ENCODE measurements around the gene PGBD5. TPM values are rescaled to one million over a fixed set of nuclear protein-coding genes. Genes with fewer than 3 reads are reported as not detected.

PGBD5 gene
- polyA plus RNA-seq, 3 donors, result 0.44 TPM; not detected in 2

DNA sequence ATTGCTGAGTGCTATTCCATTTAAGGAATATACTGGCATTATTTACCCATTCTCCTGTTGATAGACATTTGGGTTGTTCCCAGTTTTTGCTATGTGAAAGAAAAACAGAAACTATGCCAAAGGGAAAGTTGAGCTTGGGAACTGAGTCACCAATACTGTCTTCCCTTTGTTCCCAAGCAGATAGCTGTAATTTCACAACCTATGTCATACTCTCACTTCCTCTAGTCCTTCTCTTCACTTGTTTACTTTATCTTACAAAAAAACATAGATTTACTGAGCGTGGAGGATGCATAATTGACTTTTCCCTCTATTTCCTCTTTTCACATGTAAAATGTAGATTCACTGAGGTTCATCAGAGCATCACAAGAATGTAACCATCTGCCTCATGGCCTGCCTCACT is 32.4 kb upstream of the PGBD5 start:
- peaks cover 8 to 12% (median 9%) of the 10 kb centered on the region in 3 donors for H3K27me3 Mint-ChIP-seq (ENCODE audit: low read depth in 3 of 3)

DNA sequence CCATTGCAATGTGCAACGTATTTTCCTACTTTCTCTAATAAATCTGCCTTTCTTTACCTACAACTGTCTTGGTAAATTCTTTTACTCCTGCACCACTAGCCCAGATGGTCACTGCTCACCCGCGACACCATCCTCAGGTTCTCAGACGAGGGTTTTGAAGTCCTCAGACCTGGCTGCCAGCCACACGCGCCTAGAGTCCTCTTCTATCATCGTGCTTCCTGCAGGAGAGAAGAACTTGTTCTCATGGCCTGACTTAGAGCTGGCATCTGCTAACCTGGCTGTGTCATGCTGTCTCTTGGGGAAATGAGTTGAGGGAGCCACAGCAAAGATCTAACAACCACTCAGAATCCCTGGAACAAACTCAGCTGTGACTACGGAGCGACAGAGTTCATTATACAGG is 30.3 kb upstream of the PGBD5 start:
- Histone ChIP-seq H3K27me3 (ENCODE audit: control insufficient read depth in 2 of 2, insufficient read depth in 2 of 2, low read length in 2 of 2) (peaks cover 0 to 4% of the 10 kb centered on the region in 2 donors), H2AFZ (ENCODE audit: insufficient read depth, low read depth, low read length, poor library complexity, severe bottlenecking) (no peak overlapping the region), H3K36me3 (replicated peaks in 1 of 2; ENCODE audit: control insufficient read depth in 1 of 2, insufficient read depth in 2 of 2, low read length in 2 of 2) (no peaks in the 10 kb centered on the region), H3K4me3 (replicated peaks in 1 of 3; ENCODE audit: low read depth in 2 of 3, low read length in 3 of 3) (no peak overlapping the region), H3K27ac (ENCODE audit: low read depth in 1 of 2, low read length in 2 of 2) (no peak overlapping the region), H3K9me3 (replicated peaks in 1 of 2; ENCODE audit: control insufficient read depth in 1 of 2, insufficient read depth in 1 of 2, low read length in 2 of 2) (no peaks in the 10 kb centered on the region), H3K4me2 (replicated peaks; ENCODE audit: extremely low read depth, low read length, poor library complexity, severe bottlenecking) (no peak overlapping the region), H3K4me1 (ENCODE audit: control insufficient read depth in 1 of 2, insufficient read depth in 2 of 2, low read length in 2 of 2) (peaks cover 18 to 24% of the 10 kb centered on the region in 2 donors), H3K9ac (ENCODE audit: insufficient read depth, low read length, poor library complexity, severe bottlenecking) (no peak overlapping the region), H3K79me2 (ENCODE audit: insufficient read depth, low read length) (no peaks in the 10 kb centered on the region), H4K20me1 (ENCODE audit: insufficient read depth, low read length) (no peaks in the 10 kb centered on the region)
- Mint-ChIP-seq H3K4me1 (peaks cover 20% of the 10 kb centered on the region), H3K9me3 (peaks cover 0 to 17% (median 4%) of the 10 kb centered on the region in 7 donors), H3K27ac (peak overlapping the region in 1 of 7 donors; percentile 61), H3K4me3 (peak overlapping the region in 1 of 2 donors; percentile 1), H3K27me3 (ENCODE audit: low read depth in 3 of 3) (peaks cover 10 to 11% (median 10%) of the 10 kb centered on the region in 3 donors), H3K36me3 (no peaks in the 10 kb centered on the region)
- intact Hi-C loops (cut with micrococcal nuclease), result no loop called here
- DNase-seq, result no peak
- TF ChIP-seq, protein P1, sequence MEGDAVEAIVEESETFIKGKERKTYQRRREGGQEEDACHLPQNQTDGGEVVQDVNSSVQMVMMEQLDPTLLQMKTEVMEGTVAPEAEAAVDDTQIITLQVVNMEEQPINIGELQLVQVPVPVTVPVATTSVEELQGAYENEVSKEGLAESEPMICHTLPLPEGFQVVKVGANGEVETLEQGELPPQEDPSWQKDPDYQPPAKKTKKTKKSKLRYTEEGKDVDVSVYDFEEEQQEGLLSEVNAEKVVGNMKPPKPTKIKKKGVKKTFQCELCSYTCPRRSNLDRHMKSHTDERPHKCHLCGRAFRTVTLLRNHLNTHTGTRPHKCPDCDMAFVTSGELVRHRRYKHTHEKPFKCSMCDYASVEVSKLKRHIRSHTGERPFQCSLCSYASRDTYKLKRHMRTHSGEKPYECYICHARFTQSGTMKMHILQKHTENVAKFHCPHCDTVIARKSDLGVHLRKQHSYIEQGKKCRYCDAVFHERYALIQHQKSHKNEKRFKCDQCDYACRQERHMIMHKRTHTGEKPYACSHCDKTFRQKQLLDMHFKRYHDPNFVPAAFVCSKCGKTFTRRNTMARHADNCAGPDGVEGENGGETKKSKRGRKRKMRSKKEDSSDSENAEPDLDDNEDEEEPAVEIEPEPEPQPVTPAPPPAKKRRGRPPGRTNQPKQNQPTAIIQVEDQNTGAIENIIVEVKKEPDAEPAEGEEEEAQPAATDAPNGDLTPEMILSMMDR (IDR thresholded peaks at IDR 0.05), result no peak
- WGBS (ENCODE audit: insufficient coverage), result 93% methylated on average over 6 of the region's 9 CpGs

More for the DNA sequence above, 32.4 kb upstream of the PGBD5 start:
- no CpG with 5 or more reads among the region's 1 CpG for WGBS (ENCODE audit: insufficient coverage)
- Histone ChIP-seq H4K20me1 (ENCODE audit: insufficient read depth, low read length) (no peaks in the 10 kb centered on the region), H3K4me1 (ENCODE audit: control insufficient read depth in 1 of 2, insufficient read depth in 2 of 2, low read length in 2 of 2) (peaks cover 18 to 24% of the 10 kb centered on the region in 2 donors), H3K9ac (ENCODE audit: insufficient read depth, low read length, poor library complexity, severe bottlenecking) (no peak overlapping the region), H3K79me2 (ENCODE audit: insufficient read depth, low read length) (no peaks in the 10 kb centered on the region), H3K27ac (ENCODE audit: low read depth in 1 of 2, low read length in 2 of 2) (peak overlapping the region; percentile 38 to 80), H2AFZ (ENCODE audit: insufficient read depth, low read depth, low read length, poor library complexity, severe bottlenecking) (no peak overlapping the region), H3K4me3 (replicated peaks in 1 of 3; ENCODE audit: low read depth in 2 of 3, low read length in 3 of 3) (peak overlapping the region in 1 of 3 experiments; percentile 27), H3K27me3 (ENCODE audit: control insufficient read depth in 2 of 2, insufficient read depth in 2 of 2, low read length in 2 of 2) (peaks cover 2% of the 10 kb centered on the region in 2 donors), H3K9me3 (replicated peaks in 1 of 2; ENCODE audit: control insufficient read depth in 1 of 2, insufficient read depth in 1 of 2, low read length in 2 of 2) (no peaks in the 10 kb centered on the region), H3K36me3 (replicated peaks in 1 of 2; ENCODE audit: control insufficient read depth in 1 of 2, insufficient read depth in 2 of 2, low read length in 2 of 2) (no peaks in the 10 kb centered on the region), H3K4me2 (replicated peaks; ENCODE audit: extremely low read depth, low read length, poor library complexity, severe bottlenecking) (peak overlapping the region; percentile 27)
- Mint-ChIP-seq H3K4me3 (peak overlapping the region in 1 of 2 donors; percentile 27), H3K4me1 (peaks cover 20% of the 10 kb centered on the region), H3K27ac (peak overlapping the region; percentile 45 to 89 (median 81)), H3K36me3 (no peaks in the 10 kb centered on the region), H3K9me3 (peaks cover 0 to 17% (median 4%) of the 10 kb centered on the region in 7 donors)
- TF ChIP-seq, protein P1 (IDR thresholded peaks at IDR 0.05), result no peak
- peak; percentile 62 to 83 (median 68) for DNase-seq
- intact Hi-C loops (cut with micrococcal nuclease), result no loop called here

Data from CD14-positive monocyte (primary cell).